Central memory CD4-positive, alpha-beta T cell (primary cell): ENCODE data around the gene SBF2.

Source experiments
- DNase-seq: peaks from one replicate; pipeline ENCODE4 v3.0.0; 2022

Gene SBF2

GRCh38 chr11:9735236-9735635, 558.8 kb downstream of the SBF2 start:
- DNase-seq, result no peak

- no peak for DNase-seq
Measured at GRCh38 chr11:9733212-9733611, 560.8 kb downstream of the SBF2 start.

DNA sequence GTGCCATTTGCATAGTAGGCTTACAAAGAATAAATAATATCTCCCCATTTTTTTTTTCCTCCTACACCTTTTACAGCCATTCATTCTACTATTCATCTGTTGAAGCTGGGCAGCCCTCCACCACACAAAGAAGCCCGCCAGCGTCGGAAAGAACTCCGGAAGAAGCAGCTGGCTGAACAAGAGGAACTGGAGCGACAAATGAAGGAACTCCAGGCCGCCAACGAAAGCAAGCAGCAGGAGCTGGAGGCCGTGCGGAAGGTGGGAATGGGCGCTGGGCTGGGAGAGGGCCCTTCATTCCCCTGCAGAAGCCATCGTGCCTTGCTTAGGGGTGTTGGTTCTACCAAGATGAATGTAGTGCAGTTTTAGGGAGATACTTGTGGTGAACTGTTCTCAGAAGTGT, 561.6 kb downstream of the SBF2 start:
- DNase-seq, result no peak

GRCh38 chr11:9731256-9731655, 562.8 kb downstream of the SBF2 start:
- no peak for DNase-seq
